ENCODE measurements around the gene COASY.
A peak's percentile ranks its signal among the peaks of the same experiment; 100 is the strongest.

COASY gene

DNA sequence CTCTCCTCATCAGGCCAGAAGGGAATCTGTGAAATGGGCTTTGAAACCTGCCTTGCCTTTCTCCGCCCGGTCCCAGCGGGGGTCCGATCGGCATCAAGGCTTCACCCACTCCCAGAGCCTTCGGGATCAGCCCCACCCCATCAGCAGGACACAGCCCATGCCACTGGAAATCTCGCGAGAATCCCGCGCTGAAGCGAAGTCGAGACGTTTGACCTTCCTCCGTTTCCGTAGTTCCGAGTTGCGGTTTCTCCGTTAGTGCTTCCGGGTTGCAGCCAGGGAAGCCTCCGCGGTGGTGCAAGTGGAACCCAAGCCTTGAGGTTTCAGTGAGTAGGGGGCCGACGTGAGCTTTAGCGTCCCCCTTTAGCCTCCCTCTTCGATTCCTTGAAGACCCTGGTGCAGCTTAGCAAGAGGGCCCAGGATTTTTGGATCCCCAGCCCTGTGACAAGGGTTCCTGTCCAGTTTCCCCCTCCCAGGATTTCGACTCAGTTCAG is at the start of gene COASY:
COASY (plus strand) TSS at position 252 of the 491 bp plus-strand sequence. CDS start 475 bp downstream, outside the sequence.
- H3K4me3 ChIP-seq (replicated peaks; ENCODE audit: low read depth, low read length): peak within 1 kb of the TSS; percentile 78
- TF ChIP-seq, protein P1, sequence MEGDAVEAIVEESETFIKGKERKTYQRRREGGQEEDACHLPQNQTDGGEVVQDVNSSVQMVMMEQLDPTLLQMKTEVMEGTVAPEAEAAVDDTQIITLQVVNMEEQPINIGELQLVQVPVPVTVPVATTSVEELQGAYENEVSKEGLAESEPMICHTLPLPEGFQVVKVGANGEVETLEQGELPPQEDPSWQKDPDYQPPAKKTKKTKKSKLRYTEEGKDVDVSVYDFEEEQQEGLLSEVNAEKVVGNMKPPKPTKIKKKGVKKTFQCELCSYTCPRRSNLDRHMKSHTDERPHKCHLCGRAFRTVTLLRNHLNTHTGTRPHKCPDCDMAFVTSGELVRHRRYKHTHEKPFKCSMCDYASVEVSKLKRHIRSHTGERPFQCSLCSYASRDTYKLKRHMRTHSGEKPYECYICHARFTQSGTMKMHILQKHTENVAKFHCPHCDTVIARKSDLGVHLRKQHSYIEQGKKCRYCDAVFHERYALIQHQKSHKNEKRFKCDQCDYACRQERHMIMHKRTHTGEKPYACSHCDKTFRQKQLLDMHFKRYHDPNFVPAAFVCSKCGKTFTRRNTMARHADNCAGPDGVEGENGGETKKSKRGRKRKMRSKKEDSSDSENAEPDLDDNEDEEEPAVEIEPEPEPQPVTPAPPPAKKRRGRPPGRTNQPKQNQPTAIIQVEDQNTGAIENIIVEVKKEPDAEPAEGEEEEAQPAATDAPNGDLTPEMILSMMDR (IDR thresholded peaks at IDR 0.05; ENCODE audit: low read length, missing control alignments): no peak
- peak; percentile 99 for DNase-seq (ENCODE audit: low read depth)

- TF ChIP-seq, protein P1 (IDR thresholded peaks at IDR 0.05; ENCODE audit: low read length, missing control alignments): no peak
- no peak for DNase-seq (ENCODE audit: low read depth)
- H3K4me3 ChIP-seq (replicated peaks; ENCODE audit: low read depth, low read length): no peak overlapping the region
Observed at GRCh38 chr17:42512246-42512645, 49.7 kb upstream of the COASY start.

- TF ChIP-seq, protein P1 (IDR thresholded peaks at IDR 0.05; ENCODE audit: low read length, missing control alignments): no peak
- no peak overlapping the region for H3K4me3 ChIP-seq (replicated peaks; ENCODE audit: low read depth, low read length)
- no peak for DNase-seq (ENCODE audit: low read depth)
Observed at GRCh38 chr17:42512733-42513251, 49.2 kb upstream of the COASY start.

- no peak for DNase-seq (ENCODE audit: low read depth)
- TF ChIP-seq, protein P1 (IDR thresholded peaks at IDR 0.05; ENCODE audit: low read length, missing control alignments): no peak
Observed at GRCh38 chr17:42513686-42514085, 48.3 kb upstream of the COASY start.

GRCh38 chr17:42514279-42514678 is 47.7 kb upstream of the COASY start:
- TF ChIP-seq, protein P1 (IDR thresholded peaks at IDR 0.05; ENCODE audit: low read length, missing control alignments): no peak
- DNase-seq (ENCODE audit: low read depth): no peak
- H3K4me3 ChIP-seq (replicated peaks; ENCODE audit: low read depth, low read length): no peak overlapping the region

More at GRCh38 chr17:42513686-42514085, 48.3 kb upstream of the COASY start:
- no peak overlapping the region for H3K4me3 ChIP-seq (replicated peaks; ENCODE audit: low read depth, low read length)

DNA sequence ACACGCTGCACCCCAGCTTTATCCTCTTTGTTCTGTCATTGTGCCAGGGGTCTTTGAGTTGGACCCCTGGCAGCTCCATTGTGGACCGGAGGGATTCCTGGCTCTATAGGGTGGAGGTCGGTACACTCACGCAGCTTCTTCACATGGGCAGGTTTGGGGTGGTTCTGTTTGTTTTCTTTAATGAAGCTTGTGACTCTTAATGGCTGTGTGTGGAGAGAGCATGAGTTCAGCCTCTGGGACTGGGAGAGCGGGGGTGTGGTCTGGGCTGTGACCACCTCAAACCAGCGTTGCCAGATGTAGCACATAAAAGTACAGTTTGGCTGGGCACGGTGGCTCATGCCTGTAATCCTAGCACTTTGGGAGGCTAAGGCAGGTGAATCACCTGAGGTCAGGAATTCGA is 47.1 kb upstream of the COASY start:
- TF ChIP-seq, protein P1 (IDR thresholded peaks at IDR 0.05; ENCODE audit: low read length, missing control alignments): no peak
- no peak overlapping the region for H3K4me3 ChIP-seq (replicated peaks; ENCODE audit: low read depth, low read length)
- no peak for DNase-seq (ENCODE audit: low read depth)

GRCh38 chr17:42517516-42517915 is 44.4 kb upstream of the COASY start:
- DNase-seq (ENCODE audit: low read depth): peak; percentile 96
- H3K4me3 ChIP-seq (replicated peaks; ENCODE audit: low read depth, low read length): no peak overlapping the region
- TF ChIP-seq, protein P1 (IDR thresholded peaks at IDR 0.05; ENCODE audit: low read length, missing control alignments): peak; percentile 94

Data from fibroblast of pulmonary artery (primary cell).